IgD-negative memory B cell (primary cell): ENCODE data around the gene RSPH3. TPM values are rescaled to one million over a fixed set of nuclear protein-coding genes. Genes with fewer than 3 reads are reported as not detected.
"Not testable (repeated sequence)": the region's sequence is repeated elsewhere in the genome, so short reads cannot be mapped to it uniquely, and the experiment has no call there.

Experiments used
- H3K27ac Mint-ChIP-seq, 3 donors: one replicate each; pipeline ENCODE4 v1.8.0; 2020 to 2022; ENCODE audit warnings: mild to moderate bottlenecking in 3 of 3, mixed read lengths in 3 of 3, moderate library complexity in 1 of 3
- H3K27me3 Mint-ChIP-seq: one replicate; pipeline ENCODE4 v1.8.0; 2021; ENCODE audit warnings: mixed read lengths
- H3K36me3 Mint-ChIP-seq: one replicate; pipeline ENCODE4 v1.8.0; 2020; ENCODE audit warnings: mild to moderate bottlenecking, mixed read lengths
- H3K4me1 Mint-ChIP-seq, 3 donors: one replicate each; pipeline ENCODE4 v1.8.0; 2020 to 2022; ENCODE audit warnings: mixed read lengths in 3 of 3, mild to moderate bottlenecking in 1 of 3
- H3K4me3 Mint-ChIP-seq, 4 donors: one replicate each; pipeline ENCODE4 v1.8.0; 2020 to 2022; ENCODE audit warnings: mild to moderate bottlenecking in 4 of 4, mixed read lengths in 4 of 4, moderate library complexity in 3 of 4
- H3K9me3 Mint-ChIP-seq, 3 donors: one replicate each; pipeline ENCODE4 v1.8.0; 2020 to 2021; ENCODE audit warnings: mixed read lengths in 3 of 3, mild to moderate bottlenecking in 1 of 3
- polyA plus RNA-seq: library from polyadenylated mRNA; unstranded; fragments of 300-500 nt; fragmentation: Illumina TruSeq; gene quantifications from one replicate; pipeline ENCODE4 v1.2.3, GENCODE V29; 2021

RSPH3 gene
- polyA plus RNA-seq, 1 donor from 2014 or later: 4.3 TPM

GRCh38 chr6:158972241-158973233 lies 27.5 kb downstream of the RSPH3 start:
- no peak overlapping the region for H3K27ac Mint-ChIP-seq
- no peak overlapping the region for H3K4me3 Mint-ChIP-seq
- H3K36me3 Mint-ChIP-seq: peaks cover 5% of the 10 kb centered on the region
- H3K4me1 Mint-ChIP-seq: peaks cover 0 to 2% (median 0%) of the 10 kb centered on the region in 3 donors
- H3K9me3 Mint-ChIP-seq: peaks cover 3 to 5% (median 4%) of the 10 kb centered on the region in 3 donors
- no peaks in the 10 kb centered on the region for H3K27me3 Mint-ChIP-seq

GRCh38 chr6:158970640-158971275 lies 29.2 kb downstream of the RSPH3 start:
- Mint-ChIP-seq H3K27me3 (no peaks in the 10 kb centered on the region), H3K9me3 (peaks cover 4 to 5% (median 4%) of the 10 kb centered on the region in 3 donors), H3K27ac (peak overlapping the region in 1 of 3 donors; percentile 58), H3K4me3 (no peak overlapping the region), H3K36me3 (no peaks in the 10 kb centered on the region), H3K4me1 (peaks cover 0 to 2% (median 0%) of the 10 kb centered on the region in 3 donors)

GRCh38 chr6:158969148-158969547 lies 30.9 kb downstream of the RSPH3 start:
- Mint-ChIP-seq H3K9me3 (peaks cover 4 to 5% (median 4%) of the 10 kb centered on the region in 3 donors), H3K27ac (peak overlapping the region in 1 of 3 donors; percentile 16), H3K4me3 (no peak overlapping the region), H3K27me3 (no peaks in the 10 kb centered on the region), H3K36me3 (no peaks in the 10 kb centered on the region), H3K4me1 (peaks cover 0 to 2% (median 0%) of the 10 kb centered on the region in 3 donors)

DNA sequence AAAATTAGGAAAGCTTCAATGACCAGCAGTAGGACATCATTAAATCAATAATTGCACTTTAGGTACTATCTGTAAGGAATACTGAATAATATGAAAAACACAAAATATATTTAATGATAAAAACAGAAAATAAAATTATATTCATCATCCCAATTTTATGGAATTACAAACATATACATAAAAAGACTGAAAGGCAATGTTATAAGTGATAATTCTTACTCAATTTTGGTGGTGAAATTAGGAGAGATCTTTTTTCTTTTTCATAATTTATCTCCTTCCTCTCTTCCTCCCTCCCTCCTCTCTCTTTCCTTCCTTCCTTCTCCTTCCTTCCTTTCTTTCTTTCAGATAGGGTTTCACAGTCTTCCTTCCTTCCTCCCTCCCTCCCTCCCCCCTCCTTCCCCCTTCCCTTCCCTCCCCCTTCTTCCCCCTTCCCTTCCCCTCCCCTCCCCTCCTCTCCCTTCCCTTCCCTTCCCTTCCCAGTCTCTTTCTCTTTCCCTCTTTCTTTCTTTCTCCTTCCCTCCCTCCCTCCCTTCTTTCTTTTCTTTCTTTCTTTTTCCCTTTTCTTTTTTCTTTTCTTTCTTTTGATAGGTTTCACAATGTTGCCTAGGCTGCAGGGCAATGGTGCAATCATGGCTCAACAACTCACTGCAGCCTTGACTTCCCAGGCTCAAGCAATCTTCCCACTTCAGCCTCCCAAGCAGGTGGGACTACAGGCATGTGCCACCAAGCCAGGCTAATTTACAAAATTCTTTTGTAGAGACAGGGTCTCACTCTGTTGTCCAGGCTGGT lies 36.8 kb downstream of the RSPH3 start:
- Mint-ChIP-seq H3K9me3 (peaks cover 0 to 4% (median 0%) of the 10 kb centered on the region in 3 donors), H3K36me3 (no peaks in the 10 kb centered on the region), H3K4me3 (no peak overlapping the region), H3K4me1 (peaks cover 5 to 8% (median 8%) of the 10 kb centered on the region in 3 donors), H3K27ac (no peak overlapping the region), H3K27me3 (no peaks in the 10 kb centered on the region)

DNA sequence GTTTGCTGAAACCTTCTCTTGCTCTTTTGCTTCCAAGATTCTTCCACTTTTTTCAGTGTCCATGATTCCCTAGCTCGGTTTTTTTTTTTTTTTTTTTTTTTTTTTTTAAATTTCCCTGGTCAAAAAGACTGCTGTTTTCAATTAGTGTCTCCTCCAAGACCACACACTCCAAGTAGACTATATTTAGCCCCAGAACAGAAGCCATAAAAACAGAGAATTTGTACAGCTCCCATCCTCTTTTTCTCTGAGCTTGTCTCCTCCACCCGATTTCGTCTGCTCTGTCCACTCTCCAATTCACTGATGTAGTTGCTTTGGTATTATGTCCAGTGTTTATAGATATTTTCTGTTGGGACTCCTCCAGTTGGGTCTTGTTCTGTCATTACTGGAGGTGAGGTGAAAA lies 37.6 kb downstream of the RSPH3 start:
- peaks cover 5 to 8% (median 8%) of the 10 kb centered on the region in 3 donors for H3K4me1 Mint-ChIP-seq
- no peaks in the 10 kb centered on the region for H3K27me3 Mint-ChIP-seq
- H3K4me3 Mint-ChIP-seq: no peak overlapping the region
- no peaks in the 10 kb centered on the region for H3K36me3 Mint-ChIP-seq
- H3K9me3 Mint-ChIP-seq: no peaks in the 10 kb centered on the region
- H3K27ac Mint-ChIP-seq: peak overlapping the region in 1 of 3 donors; percentile 81

- Mint-ChIP-seq H3K27me3 (no peaks in the 10 kb centered on the region), H3K36me3 (no peaks in the 10 kb centered on the region), H3K4me1 (peaks cover 8 to 15% (median 8%) of the 10 kb centered on the region in 3 donors), H3K9me3 (no peaks in the 10 kb centered on the region), H3K4me3 (no peak overlapping the region), H3K27ac (no peak overlapping the region)
Measured at GRCh38 chr6:158960026-158960425, 40.0 kb downstream of the RSPH3 start.

GRCh38 chr6:158959552-158959951 lies 40.5 kb downstream of the RSPH3 start:
- no peak overlapping the region for H3K4me3 Mint-ChIP-seq
- peaks cover 9 to 19% (median 13%) of the 10 kb centered on the region in 3 donors for H3K4me1 Mint-ChIP-seq
- no peak overlapping the region for H3K27ac Mint-ChIP-seq
- no peaks in the 10 kb centered on the region for H3K36me3 Mint-ChIP-seq
- no peaks in the 10 kb centered on the region for H3K27me3 Mint-ChIP-seq
- no peaks in the 10 kb centered on the region for H3K9me3 Mint-ChIP-seq

- no peaks in the 10 kb centered on the region for H3K36me3 Mint-ChIP-seq
- no peaks in the 10 kb centered on the region for H3K9me3 Mint-ChIP-seq
- peaks cover 9 to 20% (median 14%) of the 10 kb centered on the region in 3 donors for H3K4me1 Mint-ChIP-seq
- peak overlapping the region in 1 of 3 donors; percentile 90 for H3K27ac Mint-ChIP-seq
- no peaks in the 10 kb centered on the region for H3K27me3 Mint-ChIP-seq
- H3K4me3 Mint-ChIP-seq: peak overlapping the region in 1 of 4 donors; percentile 36
Measured at GRCh38 chr6:158958504-158959386, 41.3 kb downstream of the RSPH3 start.

DNA sequence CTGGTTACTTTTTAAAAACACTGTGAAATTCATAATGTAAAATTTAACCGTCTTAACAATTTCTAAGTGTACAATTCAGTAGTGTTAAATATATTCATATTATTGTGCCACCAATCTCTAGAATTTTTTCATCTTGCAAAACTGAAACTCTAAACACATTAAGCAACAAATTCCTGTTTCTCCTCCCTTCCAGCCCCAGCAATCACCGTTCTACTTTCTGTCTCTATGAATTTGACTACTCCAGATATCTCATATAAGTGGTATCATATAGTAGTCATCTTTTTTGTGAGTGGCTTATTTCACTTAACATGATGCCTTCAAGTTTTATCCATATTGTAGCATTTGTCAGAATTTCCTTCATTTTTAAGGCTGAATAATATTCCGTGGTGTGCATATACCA lies 44.7 kb downstream of the RSPH3 start:
- Mint-ChIP-seq H3K27me3 (no peaks in the 10 kb centered on the region), H3K4me1 (peaks cover 9 to 20% (median 14%) of the 10 kb centered on the region in 3 donors), H3K36me3 (peaks cover 3% of the 10 kb centered on the region), H3K27ac (no peak overlapping the region), H3K4me3 (peak overlapping the region in 1 of 4 donors; percentile 61), H3K9me3 (no peaks in the 10 kb centered on the region)

DNA sequence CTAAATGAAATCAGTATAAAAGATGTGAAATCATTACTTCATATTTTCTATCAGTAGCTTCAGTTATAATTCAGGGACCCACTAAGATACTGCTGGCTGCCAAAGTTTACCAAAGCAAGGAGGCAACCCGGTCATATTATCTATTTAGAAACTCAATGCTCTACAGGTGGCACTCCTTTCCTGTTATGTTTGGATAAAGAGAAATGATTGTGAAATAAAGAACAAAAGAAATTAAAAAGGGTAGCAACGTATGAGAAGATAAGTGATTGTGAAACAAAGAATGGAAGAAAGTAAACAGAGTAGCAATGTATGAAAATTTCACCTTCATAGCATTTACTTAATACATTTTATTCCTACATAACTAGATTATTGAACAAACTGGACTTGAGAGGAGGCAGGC lies 45.2 kb downstream of the RSPH3 start:
- peak overlapping the region in 1 of 3 donors; percentile 72 for H3K27ac Mint-ChIP-seq
- no peaks in the 10 kb centered on the region for H3K9me3 Mint-ChIP-seq
- H3K4me3 Mint-ChIP-seq: no peak overlapping the region
- no peaks in the 10 kb centered on the region for H3K27me3 Mint-ChIP-seq
- peaks cover 3% of the 10 kb centered on the region for H3K36me3 Mint-ChIP-seq
- peaks cover 8 to 20% (median 14%) of the 10 kb centered on the region in 3 donors for H3K4me1 Mint-ChIP-seq

DNA sequence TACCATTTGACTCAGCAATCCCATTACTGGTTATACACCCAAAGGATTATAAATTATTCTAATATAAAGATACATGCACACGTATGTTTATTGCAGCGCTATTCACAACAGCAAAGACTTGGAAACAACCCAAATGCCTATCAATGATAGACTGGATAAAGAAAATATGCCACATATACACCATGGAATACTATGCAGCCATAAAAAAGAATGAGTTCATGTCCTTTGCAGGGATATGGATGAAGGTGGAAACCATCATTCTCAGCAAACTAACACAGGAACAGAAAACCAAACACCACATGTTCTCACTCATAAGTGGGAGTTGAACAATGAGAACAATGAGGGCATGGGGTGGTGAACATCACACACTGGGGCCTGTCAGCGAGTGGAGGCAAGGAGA lies 48.0 kb downstream of the RSPH3 start:
- H3K4me3 Mint-ChIP-seq: not testable (repeated sequence)

GRCh38 chr6:158951565-158951964 lies 48.4 kb downstream of the RSPH3 start:
- not testable (repeated sequence) for H3K9me3 Mint-ChIP-seq, H3K4me3 Mint-ChIP-seq, H3K27ac Mint-ChIP-seq, H3K36me3 Mint-ChIP-seq, H3K27me3 Mint-ChIP-seq
- peaks cover 2 to 15% (median 6%) of the 10 kb centered on the region in 3 donors for H3K4me1 Mint-ChIP-seq

More for the DNA sequence above, 48.0 kb downstream of the RSPH3 start:
- not testable (repeated sequence) for H3K27ac Mint-ChIP-seq, H3K36me3 Mint-ChIP-seq, H3K9me3 Mint-ChIP-seq, H3K27me3 Mint-ChIP-seq
- H3K4me1 Mint-ChIP-seq: peaks cover 2 to 15% (median 6%) of the 10 kb centered on the region in 3 donors

- Mint-ChIP-seq H3K4me3 (peak overlapping the region in 2 of 4 donors; percentile 42 to 74), H3K27ac (no peak overlapping the region), H3K9me3 (peaks cover 0 to 4% (median 0%) of the 10 kb centered on the region in 3 donors), H3K4me1 (no peaks in the 10 kb centered on the region), H3K27me3 (peaks cover 1% of the 10 kb centered on the region), H3K36me3 (peaks cover 3% of the 10 kb centered on the region)
Measured at GRCh38 chr6:158947284-158947683, 52.7 kb downstream of the RSPH3 start.
